NCI-H2196 (cell line): ENCODE results near the gene GZMM.

Source experiments
- DNase-seq: peaks from one replicate; lab custom pipeline; 2025; ENCODE audit not compliant: unreplicated experiment; lab: John Stamatoyannopoulos, UW

The GZMM gene

GRCh38 chr19:511101-511851, 32.6 kb upstream of the GZMM start:
- DNase-seq, result peak; percentile 89

- no peak for DNase-seq
These were observed 31.1 kb upstream of the GZMM start for GRCh38 chr19:512547-513365.

GRCh38 chr19:513368-514165, 30.3 kb upstream of the GZMM start:
- DNase-seq, result no peak

- DNase-seq, result no peak
These were observed 29.6 kb upstream of the GZMM start for GRCh38 chr19:514166-514663.

GRCh38 chr19:517721-518597, 25.9 kb upstream of the GZMM start:
- no peak for DNase-seq

GRCh38 chr19:518598-519231, 25.1 kb upstream of the GZMM start:
- no peak for DNase-seq

- DNase-seq, result no peak
These were observed 24.4 kb upstream of the GZMM start for GRCh38 chr19:519449-519865.

GRCh38 chr19:522726-523125, 21.1 kb upstream of the GZMM start:
- no peak for DNase-seq

- DNase-seq, result no peak
These were observed 19.7 kb upstream of the GZMM start for GRCh38 chr19:524062-524674.

GRCh38 chr19:525029-525428, 18.8 kb upstream of the GZMM start:
- no peak for DNase-seq

GRCh38 chr19:525857-526419, 17.9 kb upstream of the GZMM start:
- no peak for DNase-seq

GRCh38 chr19:530134-531008, 13.5 kb upstream of the GZMM start:
- no peak for DNase-seq

- peak; percentile 96 for DNase-seq
These were observed 12.7 kb upstream of the GZMM start for GRCh38 chr19:531009-531752.

GRCh38 chr19:531753-532560, 11.9 kb upstream of the GZMM start, which contains the start of gene CDC34:
Gene CDC34, plus strand, starts transcription at chr19:531760. Its CDS starts 172 bp downstream, at chr19:531932.
- no peak for DNase-seq

- peak; percentile 69 for DNase-seq
These were observed 11.1 kb upstream of the GZMM start for GRCh38 chr19:532561-533363.
